HG03469 (cell line): ENCODE data around the gene PLVAP.

Experiments
- ATAC-seq: cut with Tn5 transposase; IDR thresholded peaks from one replicate; pipeline ENCODE4 v1.9.1; 2021; ENCODE audit warnings: mild to moderate bottlenecking, moderate library complexity, moderate number of reproducible peaks; ENCODE audit not compliant: unreplicated experiment

Gene PLVAP, protein sequence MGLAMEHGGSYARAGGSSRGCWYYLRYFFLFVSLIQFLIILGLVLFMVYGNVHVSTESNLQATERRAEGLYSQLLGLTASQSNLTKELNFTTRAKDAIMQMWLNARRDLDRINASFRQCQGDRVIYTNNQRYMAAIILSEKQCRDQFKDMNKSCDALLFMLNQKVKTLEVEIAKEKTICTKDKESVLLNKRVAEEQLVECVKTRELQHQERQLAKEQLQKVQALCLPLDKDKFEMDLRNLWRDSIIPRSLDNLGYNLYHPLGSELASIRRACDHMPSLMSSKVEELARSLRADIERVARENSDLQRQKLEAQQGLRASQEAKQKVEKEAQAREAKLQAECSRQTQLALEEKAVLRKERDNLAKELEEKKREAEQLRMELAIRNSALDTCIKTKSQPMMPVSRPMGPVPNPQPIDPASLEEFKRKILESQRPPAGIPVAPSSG

GRCh38 chr19:17376935-17377600 lies at the start of gene PLVAP:
TSS of gene PLVAP (minus strand) at chr19:17377342. CDS start at chr19:17377288, 54 bp downstream.
- no peak for ATAC-seq

- ATAC-seq = no peak
Measured at GRCh38 chr19:17424743-17425365, 47.7 kb upstream of the PLVAP start.

GRCh38 chr19:17423429-17424208 lies 46.5 kb upstream of the PLVAP start:
- ATAC-seq = no peak

DNA sequence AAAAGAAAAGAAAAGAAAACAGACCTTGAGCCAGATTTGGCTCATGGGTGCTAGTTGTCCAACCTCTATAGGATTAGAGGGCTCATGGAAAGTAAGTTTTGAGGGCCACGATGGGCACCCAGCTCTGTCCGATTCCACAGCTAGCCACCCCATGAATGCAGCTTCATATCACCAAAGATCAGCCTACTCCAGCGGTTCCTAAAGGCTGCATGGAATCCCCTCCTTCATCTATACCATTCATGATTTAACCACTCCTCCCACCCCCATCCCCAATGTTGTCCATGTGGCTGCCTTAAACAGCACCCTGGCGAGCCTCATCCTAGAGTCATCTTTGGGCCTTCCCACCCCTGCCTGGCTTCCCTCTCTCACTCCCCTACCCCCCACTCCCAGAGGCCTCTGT lies 44.8 kb upstream of the PLVAP start:
- no peak for ATAC-seq

- ATAC-seq = no peak
Measured at GRCh38 chr19:17420475-17420924, 43.4 kb upstream of the PLVAP start.

DNA sequence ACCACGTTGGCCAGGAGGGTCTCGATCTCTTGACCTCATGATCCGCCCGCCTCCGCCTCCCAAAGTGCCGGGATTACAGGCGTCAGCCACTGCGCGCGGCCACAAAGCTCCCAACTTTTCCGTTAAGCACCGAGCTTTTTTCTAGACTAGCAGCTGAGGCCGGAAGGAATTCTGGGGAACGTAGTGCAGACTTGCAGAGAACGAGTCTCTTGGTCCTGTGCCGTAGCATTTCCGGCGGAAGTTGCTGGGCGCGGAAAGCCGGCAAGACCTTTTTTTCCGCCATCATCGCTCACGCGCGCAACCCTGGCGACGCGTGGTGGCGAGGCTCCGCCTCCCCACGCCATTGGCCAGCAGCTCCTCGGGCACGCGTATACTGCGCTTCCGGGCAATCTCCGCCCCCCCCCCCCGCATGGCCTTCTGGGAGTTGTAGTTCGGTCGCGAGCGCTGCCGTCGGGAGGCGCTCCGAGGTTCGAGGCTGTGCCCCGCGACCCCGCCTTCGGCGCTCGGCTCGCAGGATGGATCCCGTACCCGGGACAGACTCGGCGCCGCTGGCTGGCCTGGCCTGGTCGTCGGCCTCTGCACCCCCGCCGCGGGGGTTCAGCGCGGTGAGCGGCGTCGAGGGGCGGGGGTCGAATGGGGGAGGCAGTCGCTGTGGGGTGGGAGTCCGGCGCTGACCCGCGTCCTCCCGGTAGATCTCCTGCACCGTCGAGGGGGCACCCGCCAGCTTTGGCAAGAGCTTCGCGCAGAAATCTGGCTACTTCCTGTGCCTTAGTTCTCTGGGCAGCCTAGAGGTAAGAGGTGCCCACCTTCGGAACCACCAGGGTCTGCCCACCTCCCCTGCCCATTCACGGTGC lies 42.7 kb upstream of the PLVAP start, which contains the start of gene MVB12A:
Gene MVB12A (plus strand): TSS at position 427 of the 854 bp plus-strand sequence. CDS start 89 bp downstream, at position 516.
- peak; percentile 70 for ATAC-seq

DNA sequence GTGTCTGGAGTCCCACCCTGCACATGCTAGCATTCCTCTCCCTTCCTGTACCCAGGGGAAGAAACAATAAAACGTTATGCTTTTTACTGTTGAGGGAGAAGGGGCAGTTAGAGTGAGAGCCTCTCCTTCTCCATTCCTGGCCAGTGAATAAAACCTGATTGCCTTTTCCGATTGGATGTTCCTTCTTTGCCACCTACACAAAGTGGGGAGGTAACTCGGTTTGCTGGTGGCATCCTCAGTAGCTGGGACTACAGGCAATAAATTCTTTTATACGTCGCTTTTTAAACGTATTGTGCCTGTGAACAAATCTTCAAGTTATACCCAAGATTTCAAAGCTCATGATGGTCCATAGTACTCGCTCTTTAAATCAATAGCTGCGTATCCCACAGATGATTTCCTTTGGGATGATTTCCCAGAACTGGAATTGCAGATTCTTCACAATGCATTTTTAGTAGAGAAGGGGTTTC lies 42.0 kb upstream of the PLVAP start:
- ATAC-seq = no peak

GRCh38 chr19:17418710-17419109 lies 41.6 kb upstream of the PLVAP start:
- no peak for ATAC-seq

DNA sequence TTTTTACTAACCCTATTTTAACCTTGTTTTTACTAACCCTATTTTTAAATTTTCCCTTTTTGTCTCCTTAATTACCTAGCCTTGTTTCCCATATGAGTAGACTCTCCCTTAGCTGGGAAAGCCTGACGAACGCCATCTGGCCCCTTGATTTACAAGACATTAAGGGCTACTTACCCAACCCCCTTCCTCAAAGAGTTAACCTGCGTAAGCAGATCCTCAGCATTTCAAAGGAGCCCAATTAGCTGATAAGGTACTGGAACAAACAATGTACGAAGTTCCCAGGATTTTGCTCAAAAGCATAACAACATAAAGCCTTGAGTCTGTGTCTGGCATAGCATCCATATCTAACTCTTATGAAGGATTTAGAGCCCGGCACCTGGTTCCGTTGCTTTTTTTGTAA lies 38.0 kb upstream of the PLVAP start:
- ATAC-seq = no peak

DNA sequence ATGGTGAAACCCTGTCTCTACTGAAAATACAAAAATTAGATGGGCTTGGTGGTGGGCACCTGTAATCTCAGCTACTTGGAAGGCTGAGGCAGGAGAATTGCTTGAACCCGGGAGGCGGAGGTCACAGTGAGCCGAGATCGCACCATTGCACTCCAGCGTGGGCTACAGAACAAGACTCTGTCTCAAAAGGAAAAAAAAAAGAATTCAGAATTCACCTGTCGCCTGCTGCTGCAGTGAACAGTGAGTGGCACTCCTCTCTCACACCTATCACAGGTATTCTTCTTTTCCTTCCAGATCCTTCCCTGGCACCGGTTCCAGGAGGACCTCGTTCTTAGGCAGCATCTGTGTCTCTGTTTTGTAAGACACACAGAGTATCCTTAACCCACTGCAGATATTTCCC lies 37.0 kb upstream of the PLVAP start:
- no peak for ATAC-seq

DNA sequence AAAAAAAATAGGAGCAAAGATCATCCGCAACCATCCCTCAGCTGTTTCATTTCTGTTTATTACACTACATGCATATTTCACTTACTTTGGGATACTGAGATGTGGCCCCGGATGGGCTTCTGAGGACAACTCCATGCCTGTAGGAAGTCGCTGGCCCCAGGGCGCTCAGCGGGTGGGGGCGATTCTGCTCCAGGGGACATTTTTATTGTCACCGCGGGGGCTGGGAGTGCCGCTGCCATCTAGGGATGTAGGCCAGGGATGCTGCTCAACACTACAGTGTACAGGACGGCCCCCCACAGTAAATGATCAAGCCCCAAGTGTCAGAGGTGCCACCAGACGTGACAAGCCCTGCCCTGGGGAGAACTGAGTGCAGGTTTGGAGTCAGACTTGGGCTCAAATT lies 34.7 kb upstream of the PLVAP start:
- no peak for ATAC-seq

DNA sequence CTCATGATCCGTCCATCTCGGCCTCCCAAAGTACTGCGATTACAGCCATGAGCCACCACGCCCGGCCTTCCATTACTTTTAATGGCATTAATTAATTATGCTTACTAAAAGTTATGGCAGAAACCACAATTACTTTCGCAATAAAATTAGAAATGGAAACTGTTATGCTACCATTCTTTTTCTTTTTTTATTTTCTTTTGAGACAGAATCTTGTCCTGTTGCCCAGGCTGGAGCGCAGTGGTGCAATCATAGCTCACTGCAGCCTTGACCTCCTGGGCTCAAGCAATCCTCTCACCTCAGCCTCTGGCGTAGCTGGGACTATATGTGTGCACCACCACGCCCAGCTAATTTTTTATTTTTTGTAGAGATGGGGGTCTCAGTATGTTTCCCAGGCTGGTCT lies 32.8 kb upstream of the PLVAP start:
- ATAC-seq = no peak

- no peak for ATAC-seq
Measured at GRCh38 chr19:17406887-17407196, 29.7 kb upstream of the PLVAP start.

DNA sequence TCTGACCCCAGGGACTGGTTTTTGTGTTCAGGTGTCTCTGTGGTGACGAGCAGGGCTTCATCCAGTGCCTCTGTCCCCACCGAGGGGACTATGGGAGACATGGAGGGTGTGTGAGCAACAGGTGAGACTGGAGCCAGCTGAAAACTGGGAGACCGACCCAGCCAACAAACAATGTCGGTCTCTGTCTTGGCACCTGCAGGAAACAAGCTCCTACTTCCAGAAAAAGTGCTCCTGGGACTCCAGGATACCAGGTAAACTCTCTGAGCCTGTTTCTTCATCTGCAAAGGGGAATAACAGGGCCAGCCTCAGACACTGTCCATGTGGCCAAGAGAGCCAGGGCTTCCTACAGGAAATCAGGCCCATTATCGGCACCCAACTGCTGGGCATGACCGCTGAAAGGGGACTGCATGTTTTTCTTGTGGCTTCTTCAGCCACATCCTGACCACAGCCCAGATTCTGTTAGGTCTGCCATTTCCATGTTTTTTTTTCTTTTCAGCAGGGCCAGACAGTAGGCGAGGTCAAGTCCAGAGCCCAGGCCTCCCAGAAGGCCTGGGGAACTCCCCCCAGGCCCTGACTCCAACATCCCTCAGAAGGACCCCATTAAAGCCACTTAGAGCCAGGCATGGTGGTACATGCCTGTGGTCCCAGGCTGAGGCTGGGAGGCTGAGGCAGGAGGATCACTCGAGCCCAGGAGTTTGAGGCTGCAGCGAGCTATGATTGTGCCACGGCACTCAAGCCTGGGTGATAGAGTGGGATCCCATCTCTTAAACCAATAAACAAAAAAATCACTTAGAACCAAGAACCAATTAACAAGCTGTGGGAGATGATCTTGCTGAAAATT lies 29.1 kb upstream of the PLVAP start:
- ATAC-seq = peak; percentile 18

DNA sequence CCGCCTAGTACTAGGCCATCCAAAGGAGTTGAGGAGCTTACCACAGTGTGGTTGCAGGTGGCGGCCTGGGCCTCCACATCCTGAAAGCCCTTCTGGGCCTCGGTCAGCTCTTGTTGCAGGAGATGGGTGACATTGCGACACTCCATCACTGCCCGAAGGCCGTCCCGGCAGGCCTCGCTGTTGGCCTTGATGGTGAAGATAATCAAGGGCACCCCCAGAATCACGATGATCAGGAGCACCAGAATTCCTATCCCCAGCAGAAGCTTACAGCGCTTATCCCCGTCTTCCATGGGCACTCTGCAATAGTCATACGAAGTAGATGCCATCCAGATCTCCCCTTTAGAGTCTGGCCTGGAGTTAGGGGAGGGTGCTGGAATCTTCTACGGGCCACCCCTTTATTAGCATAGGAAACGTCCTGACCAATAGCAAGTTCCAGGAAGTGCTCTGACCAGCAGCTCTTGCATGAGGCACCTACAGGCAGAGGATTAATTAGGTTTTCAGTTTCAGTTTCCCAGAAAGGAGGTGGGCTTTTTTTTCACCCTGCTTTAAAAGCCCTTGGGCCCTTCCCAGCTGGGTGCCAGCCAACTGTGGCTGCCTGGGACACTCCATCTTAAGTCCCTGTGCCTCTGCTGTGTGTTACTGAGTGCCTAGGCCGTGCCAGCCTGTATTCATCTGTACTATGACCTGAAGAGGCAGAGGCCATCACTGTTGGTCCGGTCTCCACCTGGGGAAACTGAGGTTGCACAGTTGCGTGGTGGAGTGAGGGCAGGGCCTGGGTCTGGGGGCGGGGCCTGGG lies 28.3 kb upstream of the PLVAP start, which contains the start of gene BST2:
Gene BST2 (minus strand): TSS at position 381 of the 796 bp plus-strand sequence. CDS start 55 bp downstream, at position 326.
- peak; percentile 67 for ATAC-seq

DNA sequence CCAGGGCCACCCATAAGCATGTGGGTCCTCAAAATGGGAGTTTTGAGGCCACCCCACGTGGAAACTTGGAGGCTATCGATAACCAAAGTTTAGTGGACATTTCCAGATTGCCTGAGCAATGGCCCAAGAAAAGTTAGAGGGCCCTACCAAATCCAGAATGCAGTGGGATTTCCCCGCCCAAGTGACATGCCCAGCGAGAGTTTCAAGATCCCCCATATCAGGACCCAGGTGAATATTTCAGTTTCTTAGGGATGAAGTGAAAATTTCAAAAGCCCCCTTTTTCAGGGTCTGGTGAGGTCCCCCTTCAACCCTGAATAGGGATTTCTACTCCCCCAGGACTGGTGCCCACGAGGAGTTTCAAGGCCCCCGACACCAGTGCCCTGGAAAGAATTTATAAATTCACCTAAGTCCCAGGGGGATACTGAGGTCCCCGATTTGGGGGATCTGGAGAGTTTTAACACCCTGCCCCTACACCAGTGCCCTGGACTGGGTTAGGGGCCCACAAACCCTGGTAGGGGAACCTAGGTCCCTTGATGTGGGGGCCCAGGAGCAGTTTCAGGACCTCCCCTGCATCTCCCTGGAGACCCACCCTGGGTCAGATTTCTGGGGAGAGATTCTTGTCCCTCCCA lies 27.6 kb upstream of the PLVAP start:
- no peak for ATAC-seq

GRCh38 chr19:17404015-17404414 lies 26.9 kb upstream of the PLVAP start:
- no peak for ATAC-seq
